CD4-positive, CD25-positive, alpha-beta regulatory T cell (primary cell): Measurements from ENCODE around the gene ACBD3. TPM values are rescaled to one million over a fixed set of nuclear protein-coding genes. Genes with fewer than 3 reads are reported as not detected.

Experiments used
- ATAC-seq, 2 donors: fragments of 150-1000 bp; cut with Tn5 transposase; one replicate each; pipeline ENCODE4 v1.10.0; 2021; ENCODE audit warnings: low read depth in 2 of 2, moderate number of reproducible peaks in 2 of 2, moderate library complexity in 1 of 2
- DNase-seq, 3 donors: peaks; one replicate each; pipeline versions ENCODE4 v3.0.0 to v3.0.0-alpha.2; 2012 to 2022; ENCODE audit warnings: mixed read lengths in 1 of 3
- H3K27ac ChIP-seq: one replicate; pipeline ENCODE4 v1.7.0; 2013; ENCODE audit warnings: mild to moderate bottlenecking, low read length; ENCODE audit not compliant: insufficient read depth, poor library complexity, severe bottlenecking
- H3K27me3 ChIP-seq: one replicate; pipeline ENCODE4 v1.7.0; 2013; ENCODE audit warnings: low read length; ENCODE audit not compliant: control insufficient read depth, insufficient read depth
- H3K36me3 ChIP-seq: one replicate; pipeline ENCODE4 v1.7.0; 2013; ENCODE audit warnings: mild to moderate bottlenecking, low read length, moderate library complexity; ENCODE audit not compliant: control insufficient read depth, insufficient read depth
- H3K4me1 ChIP-seq: 2 replicates; pipeline ENCODE4 v1.7.0; 2013; ENCODE audit warnings: mild to moderate bottlenecking, low read length; ENCODE audit not compliant: insufficient read depth, control insufficient read depth, poor library complexity, severe bottlenecking
- H3K4me3 ChIP-seq: one replicate; pipeline ENCODE4 v1.7.0; 2013; ENCODE audit warnings: low read depth, mild to moderate bottlenecking, low read length, moderate library complexity
- H3K9me3 ChIP-seq, 2 experiments: 1 replicate in 1 of 2; 2 replicates in 1 of 2; pipeline ENCODE4 v1.7.0; 2013; ENCODE audit warnings: low read length in 2 of 2, mild to moderate bottlenecking in 1 of 2, moderate library complexity in 1 of 2; ENCODE audit not compliant: control insufficient read depth in 2 of 2
- H3K27ac Mint-ChIP-seq, 3 donors: one replicate each; pipeline ENCODE4 v1.8.0; 2020 to 2022; ENCODE audit warnings: mild to moderate bottlenecking in 3 of 3, mixed read lengths in 3 of 3, moderate library complexity in 2 of 3
- H3K27me3 Mint-ChIP-seq: one replicate; pipeline ENCODE4 v1.8.0; 2022; ENCODE audit warnings: mild to moderate bottlenecking, mixed read lengths
- H3K36me3 Mint-ChIP-seq: one replicate; pipeline ENCODE4 v1.8.0; 2020; ENCODE audit warnings: mixed read lengths
- H3K4me1 Mint-ChIP-seq, 4 donors: one replicate each; pipeline ENCODE4 v1.8.0; 2020 to 2022; ENCODE audit warnings: mixed read lengths in 4 of 4, mild to moderate bottlenecking in 1 of 4
- H3K4me3 Mint-ChIP-seq, 4 donors: one replicate each; pipeline ENCODE4 v1.8.0; 2020 to 2022; ENCODE audit warnings: mild to moderate bottlenecking in 4 of 4, mixed read lengths in 4 of 4, moderate library complexity in 3 of 4
- H3K9me3 Mint-ChIP-seq, 7 donors: one replicate each; pipeline ENCODE4 v1.8.0; 2020 to 2022; ENCODE audit warnings: mixed read lengths in 7 of 7, mild to moderate bottlenecking in 3 of 7, moderate library complexity in 2 of 7
- polyA plus RNA-seq, 4 donors: library from polyadenylated mRNA; unstranded; fragments of 300-500 nt; fragmentation: Illumina TruSeq; gene quantifications; one replicate each; pipeline ENCODE4 v1.2.3, GENCODE V29; 2021
- total RNA-seq: library from RNA; stranded (reverse); gene quantifications from one replicate; pipeline ENCODE4 v1.2.3, GENCODE V29; 2022

ACBD3 gene
- total and polyA plus RNA-seq, 5 donors from 2014 or later: 14.7 to 29.6 (median 20.0) TPM

DNA sequence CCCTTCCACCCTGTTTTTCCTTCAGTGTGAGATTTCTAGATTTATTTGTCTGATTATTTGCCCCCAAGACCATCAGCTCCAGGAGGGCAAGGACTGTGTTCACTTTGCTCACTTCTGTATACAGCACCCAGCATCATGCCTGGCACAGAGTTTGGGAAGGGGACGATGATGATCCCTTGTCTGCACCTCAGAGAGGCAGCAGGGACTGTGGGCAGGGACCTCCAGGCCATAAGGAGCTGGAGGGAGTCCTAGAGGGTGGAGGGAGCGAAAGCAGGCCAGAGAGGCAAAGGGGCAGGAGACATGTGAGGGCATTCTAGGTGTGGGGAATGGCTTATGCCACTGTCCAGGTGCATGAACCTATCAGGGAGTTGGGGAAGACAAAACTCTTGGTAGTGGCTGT, 91.3 kb downstream of the ACBD3 start:
- no peak for DNase-seq
- peaks cover 0 to 3% (median 0%) of the 10 kb centered on the region in 7 donors for H3K9me3 Mint-ChIP-seq
- ATAC-seq: no peak
- no peaks in the 10 kb centered on the region for H3K27me3 ChIP-seq
- no peak overlapping the region for H3K4me3 Mint-ChIP-seq
- no peaks in the 10 kb centered on the region for H3K36me3 Mint-ChIP-seq
- H3K9me3 ChIP-seq: no peaks in the 10 kb centered on the region
- peaks cover 4% of the 10 kb centered on the region for H3K4me1 ChIP-seq
- no peak overlapping the region for H3K27ac Mint-ChIP-seq
- peaks cover 45% of the 10 kb centered on the region for H3K27me3 Mint-ChIP-seq
- H3K4me1 Mint-ChIP-seq: peaks cover 4 to 7% (median 5%) of the 10 kb centered on the region in 4 donors
- no peaks in the 10 kb centered on the region for H3K36me3 ChIP-seq
- H3K27ac ChIP-seq: no peak overlapping the region
- no peak overlapping the region for H3K4me3 ChIP-seq

Other genes with a start within 250 kb of the ACBD3 start
- gene LEFTY2, start 245.5 kb downstream of the ACBD3 start, total RNA-seq: not detected
- not detected for gene LEFTY2, start 245.5 kb downstream of the ACBD3 start, polyA plus RNA-seq
- 38.1 TPM for gene SDE2, start 187.4 kb downstream of the ACBD3 start, total RNA-seq
- 10 to 100 TPM in 2 of 4 donors, 1 to 10 TPM in 2; 5.9 to 11.6 (median 9.7) TPM for gene SDE2, start 187.4 kb downstream of the ACBD3 start, polyA plus RNA-seq
- gene H3-3A, start 124.0 kb downstream of the ACBD3 start, total RNA-seq: 408 TPM
- 1,000 to 10,000 TPM in 2 of 4 donors, 100 to 1,000 TPM in 2; 858 to 1,137 (median 1,025) TPM for gene H3-3A, start 124.0 kb downstream of the ACBD3 start, polyA plus RNA-seq
- not detected for gene MIXL1, start 36.9 kb upstream of the ACBD3 start, total RNA-seq
- not detected for gene MIXL1, start 36.9 kb upstream of the ACBD3 start, polyA plus RNA-seq
- gene LIN9, start 122.4 kb upstream of the ACBD3 start, total RNA-seq: 3.3 TPM
- 1 to 10 TPM; 3.1 to 6.7 (median 4.3) TPM for gene LIN9, start 122.4 kb upstream of the ACBD3 start, polyA plus RNA-seq
- 104 TPM for gene PARP1, start 221.4 kb upstream of the ACBD3 start, total RNA-seq
- gene PARP1, start 221.4 kb upstream of the ACBD3 start, polyA plus RNA-seq: 100 to 1,000 TPM in 3 of 4 donors, 10 to 100 TPM in 1; 99.1 to 129 (median 110) TPM